HTR-8/SVneo (cell line): Measurements from ENCODE around the gene NFX1.

ENCODE experiments used
- DNase-seq: peaks from one replicate; pipeline ENCODE4 v3.0.0; 2011; ENCODE audit warnings: low spot score, mixed read lengths; ENCODE audit not compliant: insufficient read length
- FAIRE-seq: peaks from 2 replicates; lab custom pipeline; 2011; peaks lifted over from hg19 to GRCh38; lab: Jason Lieb, UNC

Gene NFX1

DNA sequence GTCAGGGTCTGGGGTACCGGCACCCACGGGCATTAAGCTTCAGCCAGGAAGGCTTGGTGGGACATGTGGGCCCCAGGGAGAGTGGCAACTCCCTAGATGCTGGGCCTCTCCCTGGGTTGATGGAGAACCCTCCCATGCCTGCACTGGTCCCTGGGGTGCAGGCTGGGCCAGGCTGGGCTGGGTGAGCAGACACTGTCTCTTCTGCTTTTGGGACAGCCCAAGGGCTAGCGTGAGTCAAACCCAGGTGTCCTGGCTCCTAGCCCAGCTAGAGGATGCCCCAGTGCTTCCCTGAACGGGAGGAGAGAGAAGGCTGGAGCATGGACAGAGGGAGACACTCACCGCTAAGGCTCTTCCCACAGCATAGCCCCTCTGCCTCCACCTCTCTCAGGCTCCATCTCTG, 117.8 kb downstream of the NFX1 start:
- no peak for DNase-seq
- no peak for FAIRE-seq

DNA sequence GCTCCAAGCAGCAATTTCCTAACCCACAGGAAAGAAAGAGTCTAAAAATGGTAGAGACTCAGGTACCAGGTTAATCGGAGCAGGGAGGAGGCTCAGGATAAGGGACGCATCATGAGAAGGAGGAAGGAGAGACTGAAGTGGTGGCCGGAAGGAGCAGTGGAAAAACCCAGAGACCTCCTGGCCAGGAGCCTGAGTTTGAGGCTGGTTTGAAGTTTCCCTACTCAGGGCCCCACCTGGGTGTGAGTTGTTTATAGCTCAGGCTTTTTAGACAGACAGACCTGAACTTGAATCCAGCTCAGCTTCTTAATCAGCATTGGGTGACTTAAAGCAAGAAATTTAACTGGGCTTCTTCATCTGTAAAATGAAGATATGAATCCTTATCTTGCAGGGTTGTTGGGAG, 124.0 kb downstream of the NFX1 start:
- FAIRE-seq = no peak
- no peak for DNase-seq

DNA sequence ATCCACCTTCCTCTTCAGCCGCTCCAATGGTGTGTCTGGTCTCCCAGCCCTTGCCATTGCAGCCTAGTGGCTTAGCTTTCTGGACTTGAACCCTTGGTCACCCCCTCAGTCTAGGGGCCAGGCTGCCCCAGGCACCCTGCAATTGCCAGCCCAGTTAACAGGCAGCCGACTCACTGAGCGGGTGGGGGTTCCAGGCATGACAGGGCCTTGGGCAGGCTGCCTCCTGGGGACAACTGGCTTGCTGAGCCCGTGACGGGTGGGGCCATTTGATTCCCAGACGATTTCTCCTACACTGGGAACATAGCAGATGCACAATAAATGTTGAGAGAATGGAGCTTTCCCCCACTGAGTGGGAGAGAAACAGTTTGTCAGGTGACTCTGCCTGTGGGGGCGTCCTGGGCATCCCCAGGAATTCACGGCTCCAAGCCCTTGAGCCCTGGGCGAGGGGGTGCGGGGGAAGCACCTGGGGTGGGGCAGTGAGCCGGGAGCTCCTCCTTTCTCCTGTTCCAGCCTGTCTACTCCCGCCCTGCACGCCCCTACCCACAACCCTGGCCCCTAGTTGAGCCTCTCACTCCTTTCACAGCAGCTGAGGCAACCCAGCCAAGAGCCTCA, 124.7 kb downstream of the NFX1 start:
- DNase-seq = no peak
- no peak for FAIRE-seq

DNA sequence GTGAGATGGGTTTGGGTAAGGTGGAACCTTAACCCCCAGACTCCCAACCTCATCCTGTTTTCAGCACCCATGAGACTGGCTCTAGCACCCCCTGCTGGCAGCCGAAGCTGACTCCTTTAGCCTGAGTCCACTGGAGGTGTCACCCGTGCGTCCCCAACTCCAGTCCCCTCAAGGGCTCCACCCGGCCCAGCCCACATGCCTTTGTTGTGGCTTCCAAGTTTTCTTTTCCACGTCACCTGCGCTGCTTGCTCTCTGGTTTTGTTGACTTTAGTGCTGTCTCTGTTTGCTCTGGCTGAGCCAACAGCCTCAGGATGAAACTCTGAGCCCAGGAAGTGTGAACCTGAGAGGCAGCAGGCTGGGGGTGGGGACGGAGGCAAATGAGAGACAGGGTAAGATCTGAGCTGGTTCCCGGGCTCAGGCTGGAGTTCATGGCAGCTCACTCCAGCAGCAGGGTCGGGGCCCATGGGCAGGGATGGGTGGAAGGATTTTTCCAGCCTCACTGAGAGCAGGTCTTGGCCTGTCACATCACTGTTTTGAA, 125.3 kb downstream of the NFX1 start:
- FAIRE-seq (no peak), DNase-seq (peak; percentile 27)

DNA sequence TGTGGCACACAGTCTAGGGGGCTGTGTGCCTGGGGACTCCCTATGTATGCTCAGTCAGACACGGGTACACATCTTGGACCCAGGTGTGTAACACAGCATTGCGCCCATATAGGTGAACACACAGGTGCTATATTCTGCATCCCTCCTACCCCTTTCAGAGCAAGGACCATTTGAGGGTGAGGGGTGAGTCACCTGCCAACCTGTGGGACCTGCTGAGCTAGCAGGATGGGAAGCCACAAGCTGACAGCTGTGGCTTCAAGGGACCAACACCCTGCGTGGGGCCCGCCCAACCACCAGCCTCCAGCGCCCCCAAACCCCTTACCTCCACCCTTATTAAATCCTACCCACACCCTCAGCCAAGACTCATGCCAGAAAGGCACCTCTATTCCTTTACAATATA, 126.7 kb downstream of the NFX1 start:
- no peak for FAIRE-seq
- no peak for DNase-seq

DNA sequence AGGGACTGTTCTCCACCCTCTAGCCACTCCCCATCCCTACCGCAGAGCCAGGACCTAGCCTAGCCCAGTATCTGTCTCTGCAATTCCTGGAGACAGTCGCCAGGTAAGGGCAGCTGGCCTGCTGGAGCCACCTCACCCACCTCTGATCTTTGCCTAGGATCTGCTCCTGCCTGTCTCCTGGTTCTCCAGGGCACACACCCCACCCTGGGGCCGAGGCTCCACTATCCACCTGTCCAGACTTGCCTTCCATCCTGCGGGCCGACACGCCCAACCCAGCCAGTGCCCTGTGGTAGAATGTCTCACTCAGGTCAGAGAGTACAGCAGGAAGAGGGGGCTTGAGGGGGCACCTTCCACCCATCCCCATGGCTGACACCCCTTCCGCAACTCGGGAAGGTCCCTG, 127.8 kb downstream of the NFX1 start:
- no peak for DNase-seq
- no peak for FAIRE-seq

DNA sequence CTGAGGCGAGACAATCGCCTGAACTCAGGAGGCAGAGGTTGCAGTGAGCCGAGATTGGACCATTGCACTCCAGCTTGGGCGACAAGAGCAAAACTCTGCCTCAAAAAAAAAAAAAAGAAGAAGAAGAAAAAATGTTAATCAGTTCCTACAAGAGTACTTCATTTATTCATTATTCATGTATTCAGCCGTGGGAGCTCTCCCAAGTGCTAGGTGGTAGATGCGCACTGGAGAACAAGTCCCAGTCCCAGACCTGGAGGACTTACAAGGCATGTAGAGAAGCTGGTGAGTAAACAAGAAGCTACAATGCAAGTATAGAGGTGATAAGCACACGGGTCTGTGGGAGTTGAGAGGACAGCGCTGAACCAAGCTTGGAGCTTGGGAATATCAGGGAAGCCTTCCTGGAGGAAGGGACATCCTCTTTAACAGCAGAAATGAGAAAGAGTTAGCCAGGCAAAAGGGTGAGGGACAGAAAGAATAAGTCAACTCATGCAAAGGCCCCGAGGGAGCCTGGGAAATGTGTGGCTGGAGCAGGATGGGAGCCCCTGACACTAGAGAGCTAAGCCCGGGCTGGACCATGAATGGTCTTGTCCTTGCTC, 129.5 kb downstream of the NFX1 start:
- DNase-seq (no peak), FAIRE-seq (no peak)
